ENCODE measurements around the gene TH.

TH gene

DNA sequence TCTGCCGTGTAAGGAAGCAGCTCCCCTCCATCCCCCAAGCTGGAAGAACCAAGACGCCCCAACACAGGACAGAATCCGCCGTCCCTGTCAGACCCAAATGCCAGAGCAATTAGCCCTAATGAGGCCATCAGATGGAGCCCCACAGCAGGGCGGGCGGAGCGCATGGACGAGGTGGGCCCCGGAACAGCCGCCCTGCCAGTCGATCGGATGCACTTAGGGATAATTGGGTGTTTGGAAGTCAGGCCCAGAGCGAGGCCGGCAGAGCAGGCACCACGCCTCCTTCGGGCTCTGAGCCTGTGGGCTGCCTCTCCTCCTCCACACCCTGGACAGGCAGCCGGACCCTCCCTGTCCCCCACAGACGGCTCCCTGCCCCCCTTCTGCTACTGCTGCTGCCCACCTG is 5.5 kb upstream of the TH start:
- DNase-seq, result no peak

- DNase-seq, result no peak
Measured at GRCh38 chr11:2176389-2176900, 4.8 kb upstream of the TH start.

- no peak for DNase-seq
Measured at GRCh38 chr11:2175659-2176058, 4.0 kb upstream of the TH start.

GRCh38 chr11:2174361-2174760 is 2.7 kb upstream of the TH start:
- no peak for DNase-seq

DNA sequence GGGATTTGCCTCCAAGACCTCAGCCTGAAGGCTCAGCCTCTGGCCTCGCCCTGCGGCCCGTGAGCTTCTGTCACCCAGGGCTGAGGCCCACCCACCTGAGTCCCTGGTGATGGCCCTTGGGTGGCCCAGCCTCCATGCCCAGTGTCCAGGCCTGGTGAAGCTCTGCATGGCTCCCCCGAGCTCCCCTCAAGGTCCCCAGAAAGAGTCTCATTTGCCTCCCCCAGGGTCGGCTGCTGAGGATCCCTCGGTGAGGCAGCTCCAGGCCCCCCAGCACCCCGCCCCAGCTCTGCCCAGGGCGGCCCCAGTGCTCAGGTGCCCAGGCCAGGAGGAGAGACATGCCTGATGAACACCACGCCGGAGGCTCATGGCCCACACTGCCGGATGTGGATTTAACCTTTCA is 2.1 kb upstream of the TH start:
- DNase-seq, result no peak

DNA sequence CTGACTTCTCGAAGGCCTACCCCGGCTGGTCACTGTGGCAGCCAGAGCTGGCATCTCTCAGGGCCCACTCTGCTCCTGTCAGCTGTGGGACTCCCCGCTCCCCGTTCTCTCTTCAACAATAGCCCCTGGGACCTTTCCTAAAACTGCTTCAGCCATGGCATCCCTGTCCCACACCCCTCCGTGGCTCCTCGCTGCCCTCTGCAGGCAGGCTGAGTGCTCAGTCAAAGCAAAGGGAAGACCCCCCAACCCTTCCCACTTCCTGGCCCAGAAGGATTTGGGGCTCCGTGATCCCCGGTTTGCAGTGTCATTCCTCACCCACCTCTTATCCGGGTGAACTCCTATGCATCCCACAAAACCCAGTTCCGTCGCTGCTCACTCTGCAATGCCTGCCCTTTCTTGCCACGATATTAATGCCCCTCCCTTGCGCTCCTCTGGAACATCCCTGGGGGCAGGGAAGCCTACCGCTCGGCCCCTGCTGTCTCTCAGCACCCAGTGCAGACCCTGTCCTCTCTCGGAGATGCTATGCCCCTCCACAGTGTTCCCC is 1.6 kb upstream of the TH start:
- DNase-seq, result no peak

DNA sequence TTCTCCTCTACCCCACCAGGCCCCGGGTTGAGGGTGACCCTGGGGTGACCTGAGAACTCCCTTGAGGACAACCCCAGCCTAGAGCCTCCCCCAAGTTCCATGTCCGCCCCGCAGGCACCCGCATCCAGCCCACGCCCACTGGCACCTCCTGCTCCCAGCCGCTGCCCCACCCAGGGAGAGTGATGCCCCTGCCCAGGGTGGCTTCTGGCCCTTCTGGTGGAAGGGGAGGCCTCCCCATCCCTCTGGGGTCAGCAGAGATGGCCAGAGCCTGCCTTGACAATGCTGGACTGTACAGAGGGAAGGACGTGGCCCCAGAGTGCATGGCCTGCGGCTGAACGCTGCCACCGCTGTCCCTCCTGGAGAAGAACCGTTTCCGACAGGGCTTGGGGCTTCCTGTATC is 1.1 kb upstream of the TH start:
- DNase-seq, result no peak

DNA sequence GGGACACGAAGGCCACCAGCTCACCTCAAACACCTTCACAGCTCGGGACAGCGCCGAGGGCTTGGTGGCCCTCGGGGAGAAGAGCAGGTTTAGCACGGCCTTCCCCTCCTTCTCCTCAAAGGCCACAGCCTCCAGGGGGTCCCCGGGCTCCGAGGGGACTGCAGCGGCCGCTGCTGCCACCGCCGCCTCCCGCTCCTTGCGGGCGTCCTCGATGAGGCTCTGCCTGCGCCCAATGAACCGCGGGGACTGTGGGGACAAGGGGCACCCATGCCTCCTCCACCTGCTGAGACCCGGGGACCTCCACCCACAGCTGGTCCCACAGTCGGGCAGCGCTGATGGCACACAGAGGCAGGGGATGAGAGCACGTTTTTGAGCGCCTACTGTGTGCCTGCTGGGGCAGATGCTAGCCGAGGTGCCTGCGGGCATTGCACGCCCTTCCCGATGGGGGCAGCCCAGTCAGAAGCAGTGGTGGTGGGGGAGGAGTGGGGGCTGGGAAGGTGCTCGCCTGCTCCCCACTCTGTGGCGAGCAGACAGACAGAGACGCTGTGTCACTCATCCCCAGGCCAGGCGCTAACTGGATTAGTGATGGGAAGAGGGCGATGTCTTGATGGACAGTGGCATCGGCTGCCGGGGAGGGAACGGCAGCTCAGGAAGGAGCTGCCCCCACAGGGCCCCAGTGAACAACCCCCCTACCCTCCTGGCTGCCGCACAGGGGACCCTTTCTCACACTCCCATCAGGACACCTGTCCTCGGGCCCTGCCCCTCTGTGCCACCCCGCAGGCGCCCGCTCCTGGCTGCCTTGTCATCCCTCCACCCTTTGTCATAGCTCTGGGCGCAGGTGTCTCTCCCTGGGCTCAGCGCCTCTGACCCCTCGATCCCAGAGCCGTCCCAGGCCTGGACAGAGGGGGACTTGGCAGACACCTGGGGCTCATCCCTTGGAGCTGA is 1.7 kb downstream of the TH start:
- DNase-seq, result no peak

DNA sequence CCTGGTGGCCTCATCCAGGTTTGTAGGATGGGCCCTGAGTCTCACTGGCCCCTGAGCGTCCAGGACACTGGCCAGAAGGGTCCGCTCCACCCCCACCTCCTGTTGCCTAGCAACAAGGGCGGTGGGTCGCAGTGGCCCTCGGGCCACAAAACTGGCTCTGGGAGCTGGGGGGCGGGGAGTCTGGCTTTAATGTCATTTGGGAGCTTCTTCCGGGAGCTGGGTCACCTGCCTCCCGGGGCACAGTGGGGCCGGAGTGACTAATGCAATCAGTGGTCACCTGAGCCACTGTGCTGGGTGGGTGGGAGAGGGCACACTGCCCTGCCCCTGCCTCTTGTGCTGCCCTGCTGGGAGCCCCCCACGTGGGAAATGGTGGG is 2.6 kb downstream of the TH start:
- no peak for DNase-seq

DNA sequence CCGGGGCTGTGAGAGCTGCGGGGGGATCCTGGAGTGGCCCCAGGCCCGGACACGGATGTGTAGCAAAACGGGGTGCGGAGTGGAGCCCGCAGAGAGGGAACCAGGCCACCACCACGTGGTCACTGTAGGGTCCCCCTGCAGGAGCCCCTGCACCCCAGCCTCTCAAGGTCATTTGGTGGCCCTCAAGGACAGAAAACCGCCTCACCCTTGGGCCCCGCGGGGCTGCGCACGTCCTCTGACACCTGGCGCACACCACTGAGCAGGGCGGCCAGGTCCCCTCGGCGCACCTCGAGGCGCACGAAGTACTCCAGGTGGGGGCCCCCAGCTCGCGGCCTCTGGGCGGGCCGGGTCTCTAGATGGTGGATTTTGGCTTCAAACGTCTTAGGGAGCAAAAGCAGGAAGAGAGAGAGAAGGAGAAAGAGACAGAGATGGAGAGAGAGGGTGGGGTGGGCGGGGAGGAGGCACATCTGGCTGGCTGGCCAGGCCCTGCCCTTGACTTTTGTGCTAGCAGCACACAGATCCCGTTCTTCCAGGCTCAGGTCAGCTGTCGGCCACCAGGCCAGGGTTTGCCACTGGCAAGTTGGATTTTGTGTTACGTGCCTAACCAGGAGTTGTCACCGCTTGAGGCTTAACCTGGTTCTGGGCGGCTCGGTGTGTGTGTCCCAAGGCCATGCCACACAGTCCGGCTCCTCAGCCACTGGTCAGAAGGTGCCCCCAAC is 3.2 kb downstream of the TH start:
- DNase-seq, result no peak

DNA sequence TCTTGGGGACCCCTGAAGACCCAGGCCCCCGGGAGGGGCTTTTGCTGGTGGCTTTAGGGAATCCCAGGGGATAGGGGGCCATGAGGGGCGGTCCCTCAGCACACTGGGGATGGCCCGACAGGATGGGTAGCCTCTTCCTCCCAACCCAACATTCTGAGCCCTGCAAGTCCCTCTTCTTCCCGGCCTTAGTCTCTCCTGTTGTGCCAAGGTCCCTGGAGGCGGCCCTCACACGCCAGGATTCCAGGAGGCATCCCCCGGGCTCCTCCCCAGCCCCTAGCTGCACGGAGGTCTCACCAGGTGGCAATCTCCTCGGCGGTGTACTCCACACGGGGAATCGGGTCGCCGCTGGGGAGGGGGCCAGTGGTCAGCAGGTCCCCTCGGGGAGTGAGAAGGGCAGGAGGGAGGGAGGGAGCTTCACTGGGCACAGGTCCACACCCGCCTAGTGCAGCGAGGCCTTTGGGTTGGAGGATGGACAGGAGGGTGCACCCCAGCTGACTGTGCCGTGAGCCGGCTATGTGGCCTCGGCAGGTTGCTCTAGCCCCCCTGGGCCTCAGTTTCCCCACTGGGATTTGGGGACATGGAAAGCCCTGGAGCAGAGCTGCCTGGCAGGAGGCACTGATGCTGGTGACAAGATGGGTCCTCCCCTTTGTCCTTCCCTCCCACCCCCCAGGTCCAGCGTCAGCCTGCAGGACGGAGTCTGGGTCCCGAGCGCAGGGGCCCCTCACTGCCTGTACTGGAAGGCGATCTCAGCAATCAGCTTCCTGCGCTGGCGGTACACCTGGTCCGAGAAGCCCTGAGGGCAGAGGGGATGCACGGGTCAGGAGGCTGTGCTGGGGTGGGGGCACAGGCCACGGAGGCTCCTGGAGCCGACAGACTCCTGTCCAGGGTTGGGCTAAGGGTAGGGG is 4.2 kb downstream of the TH start:
- DNase-seq, result no peak

DNA sequence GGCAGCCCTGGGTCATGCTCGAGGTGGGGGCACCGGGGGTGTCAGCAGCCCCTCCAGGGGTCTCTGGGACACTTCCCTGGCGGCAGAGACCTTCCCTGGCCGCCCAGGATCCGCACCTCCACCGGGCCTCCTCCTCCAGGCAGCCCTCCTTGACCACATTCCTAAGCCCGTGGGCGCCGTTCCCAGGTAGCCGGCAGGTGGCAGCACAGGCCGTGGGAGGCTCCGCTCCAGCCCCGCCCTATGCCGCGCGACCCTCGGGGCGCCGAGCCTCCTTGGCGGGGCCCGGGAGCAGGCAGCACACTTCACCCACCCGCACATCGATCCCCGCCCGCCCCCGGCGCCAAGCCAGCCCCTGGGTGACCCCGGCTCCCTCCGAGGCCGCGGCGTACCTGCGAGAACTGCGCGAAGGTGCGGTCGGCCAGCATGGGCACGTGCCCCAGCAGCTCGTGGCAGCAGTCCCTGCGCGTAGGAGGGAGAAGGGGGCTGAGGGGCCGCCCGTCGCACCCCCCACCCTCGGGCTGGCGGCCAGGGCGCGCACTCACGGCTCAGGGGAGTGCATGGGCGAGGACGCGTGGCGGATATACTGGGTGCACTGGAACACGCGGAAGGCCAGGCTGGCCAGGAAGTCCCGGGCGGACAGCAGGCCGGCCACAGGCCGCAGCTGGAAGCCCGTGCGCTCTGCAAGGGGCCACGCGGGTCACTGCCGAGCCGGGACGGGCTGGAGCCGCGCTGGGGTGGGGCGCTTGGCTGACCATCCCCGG is 5.3 kb downstream of the TH start:
- DNase-seq, result peak; percentile 14

- DNase-seq, result no peak
Measured at GRCh38 chr11:2165571-2165970, 6.0 kb downstream of the TH start.

GRCh38 chr11:2164861-2165555 is 6.6 kb downstream of the TH start:
- DNase-seq, result no peak

GRCh38 chr11:2164081-2164480 is 7.5 kb downstream of the TH start:
- no peak for DNase-seq

GRCh38 chr11:2163428-2163978 is 8.1 kb downstream of the TH start:
- DNase-seq, result no peak

DNA sequence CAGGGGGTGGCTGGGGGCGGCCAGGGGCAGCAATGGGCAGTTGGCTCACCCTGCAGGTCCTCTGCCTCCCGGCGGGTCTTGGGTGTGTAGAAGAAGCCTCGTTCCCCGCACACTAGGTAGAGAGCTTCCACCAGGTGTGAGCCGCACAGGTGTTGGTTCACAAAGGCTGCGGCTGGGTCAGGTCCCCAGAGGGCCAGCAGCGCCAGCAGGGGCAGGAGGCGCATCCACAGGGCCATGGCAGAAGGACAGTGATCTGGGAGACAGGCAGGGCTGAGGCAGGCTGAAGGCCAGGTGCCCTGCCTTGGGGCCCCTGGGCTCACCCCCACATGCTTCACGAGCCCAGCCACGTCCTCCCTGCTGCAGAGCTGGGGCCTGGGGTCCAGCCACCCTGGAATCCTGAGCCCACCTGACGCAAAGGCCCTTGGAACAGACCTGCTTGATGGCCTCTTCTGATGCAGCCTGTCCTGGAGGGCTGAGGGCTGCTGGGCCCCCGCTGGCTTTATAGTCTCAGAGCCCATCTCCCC is 10.8 kb downstream of the TH start, which contains the start of gene INS:
Gene INS (minus strand): TSS at position 474 of the 524 bp plus-strand sequence. CDS start 238 bp downstream, at position 236.
- DNase-seq, result no peak

DNA sequence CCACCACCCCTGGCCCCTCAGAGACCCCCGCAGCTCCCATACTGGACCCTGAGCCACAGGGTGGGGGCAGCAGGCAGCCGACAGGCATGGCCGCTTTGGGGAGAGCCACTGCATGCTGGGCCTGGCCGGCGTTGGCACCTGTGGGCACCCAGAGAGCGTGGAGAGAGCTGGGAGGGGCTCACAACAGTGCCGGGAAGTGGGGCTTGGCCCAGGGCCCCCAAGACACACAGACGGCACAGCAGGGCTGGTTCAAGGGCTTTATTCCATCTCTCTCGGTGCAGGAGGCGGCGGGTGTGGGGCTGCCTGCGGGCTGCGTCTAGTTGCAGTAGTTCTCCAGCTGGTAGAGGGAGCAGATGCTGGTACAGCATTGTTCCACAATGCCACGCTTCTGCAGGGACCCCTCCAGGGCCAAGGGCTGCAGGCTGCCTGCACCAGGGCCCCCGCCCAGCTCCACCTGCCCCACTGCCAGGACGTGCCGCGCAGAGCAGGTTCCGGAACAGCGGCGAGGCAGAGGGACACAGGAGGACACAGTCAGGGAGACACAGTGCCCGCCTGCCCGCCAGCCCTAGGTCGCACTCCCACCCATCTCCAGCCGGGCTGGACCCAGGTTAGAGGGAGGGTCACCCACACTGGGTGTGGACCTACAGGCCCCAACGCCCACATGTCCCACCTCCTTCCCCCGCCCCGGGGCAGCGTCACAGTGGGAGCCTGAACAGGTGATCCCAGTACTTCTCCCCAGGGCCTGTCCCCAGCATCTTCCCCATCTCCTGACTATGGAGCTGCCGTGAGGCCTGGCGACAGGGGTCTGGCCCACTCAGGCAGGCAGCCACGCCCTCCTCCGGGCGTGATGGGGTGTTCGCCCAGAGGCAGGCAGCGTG is 11.8 kb downstream of the TH start:
- no peak for DNase-seq

DNA sequence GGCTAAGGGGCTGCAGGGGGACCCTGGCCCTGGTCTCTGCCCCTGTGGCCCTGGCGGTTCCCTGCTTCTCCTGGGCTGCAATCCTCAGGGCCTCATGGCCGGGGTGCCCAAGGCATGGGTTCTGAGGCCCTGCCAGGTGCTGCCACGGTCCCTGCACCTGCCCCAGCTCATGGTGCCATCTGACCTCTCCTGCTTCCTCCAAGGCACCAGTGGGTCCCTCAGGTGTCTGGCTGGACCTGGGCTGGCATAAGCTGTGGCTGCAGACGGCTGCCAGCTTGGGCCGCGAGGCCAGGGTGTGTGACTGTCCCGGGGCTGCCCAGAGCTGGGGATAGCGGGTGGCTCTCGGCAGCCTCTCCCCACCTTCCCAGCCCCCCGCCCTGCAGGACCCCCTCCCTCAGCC is 12.6 kb downstream of the TH start:
- DNase-seq, result no peak

Data from CD4-positive, alpha-beta T cell treated with Interferon gamma for 1 hour (primary cell).